ENCODE measurements around the gene LURAP1L. TPM values are rescaled to one million over a fixed set of nuclear protein-coding genes. Genes with fewer than 3 reads are reported as not detected.

Gene LURAP1L
- total RNA-seq, 2 donors from 2014 or later: 0.24 to 1.3 TPM

- no peak overlapping the region for H3K4me3 Mint-ChIP-seq
- TF ChIP-seq CTCF (conservative IDR thresholded peaks at IDR 0.05): no peak
- no peaks in the 10 kb centered on the region for H3K36me3 Mint-ChIP-seq (ENCODE audit: low read depth)
- Histone ChIP-seq H3K4me1 (ENCODE audit: control insufficient read depth, insufficient read depth, low read length) (no peaks in the 10 kb centered on the region), H3K9me3 (ENCODE audit: control insufficient read depth, low read length) (no peaks in the 10 kb centered on the region), H3K9ac (ENCODE audit: extremely low read depth, low read length, poor library complexity, severe bottlenecking) (no peak overlapping the region), H3K4me3 (ENCODE audit: low read length) (no peak overlapping the region), H3K27ac (ENCODE audit: low read depth, low read length) (no peak overlapping the region), H3K27me3 (ENCODE audit: control insufficient read depth, insufficient read depth, low read length, poor library complexity, severe bottlenecking) (no peaks in the 10 kb centered on the region), H3K36me3 (ENCODE audit: control insufficient read depth, insufficient read depth, low read length) (no peaks in the 10 kb centered on the region)
- no peaks in the 10 kb centered on the region for H3K4me1 Mint-ChIP-seq
- peaks cover 5% of the 10 kb centered on the region for H3K9me3 Mint-ChIP-seq
- H3K27me3 Mint-ChIP-seq (ENCODE audit: insufficient read depth): no peaks in the 10 kb centered on the region
- no peak for DNase-seq
- WGBS, 2 experiments (ENCODE audit: insufficient coverage in 1 of 2, insufficient read length in 1 of 2): 78% methylated on average over 1 of the region's 1 CpG; no CpG with 5 or more reads in 1 of the 2 experiments
- H3K27ac Mint-ChIP-seq: no peak overlapping the region
Observed at GRCh38 chr9:12737871-12738270, 36.9 kb upstream of the LURAP1L start.

- no peak overlapping the region for H3K9ac ChIP-seq (ENCODE audit: extremely low read depth, low read length, poor library complexity, severe bottlenecking)
- no peaks in the 10 kb centered on the region for H3K36me3 ChIP-seq (ENCODE audit: control insufficient read depth, insufficient read depth, low read length)
- no peaks in the 10 kb centered on the region for H3K9me3 ChIP-seq (ENCODE audit: control insufficient read depth, low read length)
- H3K27me3 ChIP-seq (ENCODE audit: control insufficient read depth, insufficient read depth, low read length, poor library complexity, severe bottlenecking): no peaks in the 10 kb centered on the region
- Mint-ChIP-seq H3K27ac (no peak overlapping the region), H3K9me3 (peaks cover 5% of the 10 kb centered on the region), H3K36me3 (ENCODE audit: low read depth) (no peaks in the 10 kb centered on the region), H3K27me3 (ENCODE audit: insufficient read depth) (no peaks in the 10 kb centered on the region), H3K4me1 (no peaks in the 10 kb centered on the region), H3K4me3 (no peak overlapping the region)
- no peaks in the 10 kb centered on the region for H3K4me1 ChIP-seq (ENCODE audit: control insufficient read depth, insufficient read depth, low read length)
- TF ChIP-seq CTCF (conservative IDR thresholded peaks at IDR 0.05): no peak
- DNase-seq: no peak
- H3K27ac ChIP-seq (ENCODE audit: low read depth, low read length): no peak overlapping the region
- H3K4me3 ChIP-seq (ENCODE audit: low read length): no peak overlapping the region
Observed at GRCh38 chr9:12739014-12739652, 35.7 kb upstream of the LURAP1L start.

GRCh38 chr9:12740845-12741244 is 34.0 kb upstream of the LURAP1L start:
- Mint-ChIP-seq H3K9me3 (peaks cover 1% of the 10 kb centered on the region), H3K27ac (no peak overlapping the region), H3K27me3 (ENCODE audit: insufficient read depth) (no peaks in the 10 kb centered on the region), H3K4me1 (no peaks in the 10 kb centered on the region), H3K36me3 (ENCODE audit: low read depth) (no peaks in the 10 kb centered on the region), H3K4me3 (no peak overlapping the region)
- Histone ChIP-seq H3K36me3 (ENCODE audit: control insufficient read depth, insufficient read depth, low read length) (no peaks in the 10 kb centered on the region), H3K4me3 (ENCODE audit: low read length) (no peak overlapping the region), H3K27me3 (ENCODE audit: control insufficient read depth, insufficient read depth, low read length, poor library complexity, severe bottlenecking) (no peaks in the 10 kb centered on the region), H3K9me3 (ENCODE audit: control insufficient read depth, low read length) (no peaks in the 10 kb centered on the region), H3K9ac (ENCODE audit: extremely low read depth, low read length, poor library complexity, severe bottlenecking) (no peak overlapping the region), H3K4me1 (ENCODE audit: control insufficient read depth, insufficient read depth, low read length) (no peaks in the 10 kb centered on the region), H3K27ac (ENCODE audit: low read depth, low read length) (no peak overlapping the region)
- no peak for TF ChIP-seq CTCF (conservative IDR thresholded peaks at IDR 0.05)
- DNase-seq: no peak
- WGBS, 2 experiments (ENCODE audit: insufficient coverage in 1 of 2, insufficient read length in 1 of 2): 88 to 100% methylated on average over 1 to 2 of the region's 2 CpGs

Measured in endodermal cell (in vitro differentiated cells).